ENCODE measurements around the gene SRP14. TPM values are rescaled to one million over a fixed set of nuclear protein-coding genes. Genes with fewer than 3 reads are reported as not detected.
A peak's percentile ranks its signal among the peaks of the same experiment; 100 is the strongest.

Gene SRP14
- total RNA-seq, 2 donors from 2014 or later: 179 to 219 TPM

GRCh38 chr15:40065166-40065565, 26.2 kb upstream of the SRP14 start:
- Histone ChIP-seq H3K4me3 (no peak overlapping the region), H3K36me3 (no peaks in the 10 kb centered on the region), H3K9me3 (no peaks in the 10 kb centered on the region), H3K27me3 (replicated peaks; ENCODE audit: insufficient read depth) (no peaks in the 10 kb centered on the region), H3K4me1 (ENCODE audit: control insufficient read depth in 1 of 2, low read depth in 2 of 2) (peaks cover 15 to 34% of the 10 kb centered on the region in 2 donors), H3K27ac (no peak overlapping the region)
- DNase-seq (ENCODE audit: low spot score) (no peak), ATAC-seq (ENCODE audit: insufficient number of reproducible peaks, low FRiP score, low read depth) (no peak)
- no peak for TF ChIP-seq CTCF (IDR thresholded peaks at IDR 0.05)

DNA sequence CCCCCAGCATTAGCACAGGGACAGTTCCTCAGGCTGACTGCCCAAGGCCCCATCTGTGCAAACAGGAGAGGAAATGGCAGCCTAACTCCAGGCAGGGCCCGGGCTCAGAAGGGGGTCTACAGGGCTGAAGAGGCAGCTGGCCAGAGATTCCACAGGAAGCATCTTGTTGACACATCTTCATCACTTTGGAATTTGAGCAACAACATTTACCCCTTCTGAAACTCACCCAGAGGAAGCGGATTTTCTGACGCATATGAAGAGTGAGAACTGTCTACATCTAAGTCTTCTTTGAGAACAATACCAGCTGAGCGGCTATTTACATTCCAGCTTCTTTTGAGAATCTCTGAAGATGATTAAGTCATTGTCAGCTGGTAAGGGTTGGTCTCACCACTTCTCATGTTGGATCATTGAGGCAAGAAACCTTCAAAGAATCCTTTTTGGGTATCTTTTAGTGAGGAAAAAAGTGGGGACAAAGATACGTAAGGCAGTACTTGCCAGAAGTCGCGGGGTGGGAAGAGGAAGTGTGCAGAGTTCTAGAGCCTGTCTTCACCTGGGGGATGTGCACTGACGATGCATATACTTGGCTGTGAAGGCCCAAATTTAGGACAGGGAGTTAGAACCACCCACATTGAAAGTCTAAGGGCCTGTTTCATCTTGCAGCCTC, 25.4 kb upstream of the SRP14 start:
- H3K9me3 ChIP-seq: no peaks in the 10 kb centered on the region
- DNase-seq (ENCODE audit: low spot score) (no peak), ATAC-seq (ENCODE audit: insufficient number of reproducible peaks, low FRiP score, low read depth) (no peak)
- peak overlapping the region in 1 of 2 donors; percentile 60 for H3K27ac ChIP-seq
- H3K4me3 ChIP-seq: no peak overlapping the region
- H3K4me1 ChIP-seq (ENCODE audit: control insufficient read depth in 1 of 2, low read depth in 2 of 2): peaks cover 10 to 26% of the 10 kb centered on the region in 2 donors
- TF ChIP-seq CTCF (IDR thresholded peaks at IDR 0.05): no peak
- no peaks in the 10 kb centered on the region for H3K36me3 ChIP-seq
- no peaks in the 10 kb centered on the region for H3K27me3 ChIP-seq (replicated peaks; ENCODE audit: insufficient read depth)

DNA sequence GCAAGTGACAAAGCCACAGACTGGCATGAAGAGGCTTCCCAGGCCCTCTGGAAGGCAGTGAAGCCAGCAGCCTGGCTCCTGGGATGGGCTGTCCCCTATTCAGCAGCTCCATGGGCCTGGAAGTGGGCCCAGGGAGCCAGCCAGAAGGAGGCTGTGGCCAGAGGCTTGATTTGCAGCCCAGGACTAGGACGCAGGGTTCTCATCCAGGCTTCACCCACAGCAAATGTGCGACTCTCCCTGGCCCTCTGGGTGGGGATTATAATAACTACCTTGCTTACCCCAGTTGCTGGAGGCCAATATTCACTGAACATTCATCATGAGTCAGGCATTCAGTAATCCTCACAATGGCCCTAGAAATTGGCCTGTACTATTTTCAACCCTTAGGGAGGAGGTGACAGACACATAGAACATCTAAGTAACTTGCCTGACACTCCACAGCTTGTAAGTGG, 24.6 kb upstream of the SRP14 start:
- ATAC-seq (ENCODE audit: insufficient number of reproducible peaks, low FRiP score, low read depth): no peak

DNA sequence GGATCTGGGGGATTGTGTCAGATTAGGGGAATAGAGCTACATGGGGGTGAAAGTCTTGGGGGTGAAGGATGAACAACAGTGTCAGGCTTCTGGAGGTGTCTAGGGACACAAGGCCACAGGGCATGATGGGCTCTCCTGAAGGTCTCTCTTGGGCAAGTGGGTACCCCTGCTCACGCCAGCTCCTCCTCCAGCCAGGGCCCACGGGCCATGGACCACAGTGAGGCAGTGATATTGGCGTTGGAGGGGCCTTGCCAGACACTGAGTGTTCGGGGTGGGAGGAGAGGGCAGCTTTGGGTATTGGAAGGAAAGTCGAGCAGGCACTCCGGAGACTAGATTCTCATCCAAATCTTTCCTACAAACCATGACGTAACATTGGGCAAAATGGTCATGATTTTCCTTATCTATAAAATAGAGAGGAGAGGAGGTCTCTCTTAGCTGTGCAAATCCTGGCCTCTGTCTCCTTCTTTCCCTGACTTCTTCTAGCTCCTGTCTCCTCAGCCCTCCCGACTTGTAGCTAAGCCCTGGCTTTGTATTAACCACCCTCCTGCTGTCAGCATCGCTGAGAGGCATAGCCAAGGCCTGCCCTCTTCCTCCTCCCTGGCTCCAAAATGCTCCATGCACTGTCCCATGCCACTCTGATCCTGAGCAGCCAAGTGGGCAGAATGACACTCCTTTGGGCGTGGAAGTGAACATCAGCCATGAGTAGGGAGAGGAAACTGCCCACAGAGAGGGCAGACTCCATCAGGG, 24.0 kb upstream of the SRP14 start:
- TF ChIP-seq CTCF (IDR thresholded peaks at IDR 0.05): no peak
- Histone ChIP-seq H3K9me3 (no peaks in the 10 kb centered on the region), H3K27ac (peak overlapping the region; percentile 60 to 63), H3K36me3 (no peaks in the 10 kb centered on the region), H3K4me1 (ENCODE audit: control insufficient read depth in 1 of 2, low read depth in 2 of 2) (peaks cover 4 to 15% of the 10 kb centered on the region in 2 donors), H3K27me3 (replicated peaks; ENCODE audit: insufficient read depth) (no peaks in the 10 kb centered on the region), H3K4me3 (no peak overlapping the region)
- DNase-seq (ENCODE audit: low spot score) (no peak), ATAC-seq (ENCODE audit: insufficient number of reproducible peaks, low FRiP score, low read depth) (no peak)

More for the DNA sequence above, 24.6 kb upstream of the SRP14 start:
- TF ChIP-seq CTCF (IDR thresholded peaks at IDR 0.05): no peak
- Histone ChIP-seq H3K4me3 (no peak overlapping the region), H3K27ac (peak overlapping the region; percentile 60 to 63), H3K36me3 (no peaks in the 10 kb centered on the region), H3K9me3 (no peaks in the 10 kb centered on the region), H3K4me1 (ENCODE audit: control insufficient read depth in 1 of 2, low read depth in 2 of 2) (peaks cover 5 to 20% of the 10 kb centered on the region in 2 donors), H3K27me3 (replicated peaks; ENCODE audit: insufficient read depth) (no peaks in the 10 kb centered on the region)
- DNase-seq (ENCODE audit: low spot score): no peak

GRCh38 chr15:40061212-40061901, 22.4 kb upstream of the SRP14 start:
- H3K9me3 ChIP-seq: no peaks in the 10 kb centered on the region
- H3K27me3 ChIP-seq (replicated peaks; ENCODE audit: insufficient read depth): no peaks in the 10 kb centered on the region
- peaks cover 4 to 14% of the 10 kb centered on the region in 2 donors for H3K4me1 ChIP-seq (ENCODE audit: control insufficient read depth in 1 of 2, low read depth in 2 of 2)
- no peak overlapping the region for H3K27ac ChIP-seq
- TF ChIP-seq CTCF (IDR thresholded peaks at IDR 0.05): no peak
- H3K4me3 ChIP-seq: no peak overlapping the region
- no peak for DNase-seq (ENCODE audit: low spot score)
- no peaks in the 10 kb centered on the region for H3K36me3 ChIP-seq
- no peak for ATAC-seq (ENCODE audit: insufficient number of reproducible peaks, low FRiP score, low read depth)
